Activated naive CD4-positive, alpha-beta T cell treated with anti-CD3 and anti-CD28 coated beads, Interleukin-2, amount 50 U/mL, for 16 hours (primary cell): ENCODE results near the gene CP.

Source experiments
- DNase-seq: peaks from one replicate; pipeline ENCODE4 v3.0.0-alpha.2; 2020

Gene CP

DNA sequence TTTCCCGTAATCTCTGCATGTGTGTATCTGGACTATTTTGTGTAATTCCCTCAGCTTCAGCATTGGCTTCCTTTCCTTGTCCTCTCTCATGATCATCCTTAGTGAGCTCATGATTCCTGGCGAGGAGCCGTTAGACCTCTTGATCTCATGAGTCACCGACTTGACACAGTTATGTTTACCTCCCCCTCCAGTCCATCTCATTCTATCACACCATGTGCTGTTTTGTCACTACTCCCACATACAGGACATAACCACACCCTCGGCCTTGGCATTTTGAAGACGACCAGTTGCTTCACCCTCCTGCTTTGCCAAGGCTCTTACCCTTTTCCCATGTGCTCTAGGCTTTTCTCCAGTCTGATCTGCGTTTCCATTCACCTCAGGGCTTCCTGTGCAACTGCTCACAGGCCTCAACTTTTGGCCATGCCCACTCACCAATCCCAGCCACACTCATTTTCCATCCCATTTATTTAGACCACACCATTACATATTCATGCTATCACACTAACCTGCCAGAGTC is 41.5 kb downstream of the CP start:
- no peak for DNase-seq

DNA sequence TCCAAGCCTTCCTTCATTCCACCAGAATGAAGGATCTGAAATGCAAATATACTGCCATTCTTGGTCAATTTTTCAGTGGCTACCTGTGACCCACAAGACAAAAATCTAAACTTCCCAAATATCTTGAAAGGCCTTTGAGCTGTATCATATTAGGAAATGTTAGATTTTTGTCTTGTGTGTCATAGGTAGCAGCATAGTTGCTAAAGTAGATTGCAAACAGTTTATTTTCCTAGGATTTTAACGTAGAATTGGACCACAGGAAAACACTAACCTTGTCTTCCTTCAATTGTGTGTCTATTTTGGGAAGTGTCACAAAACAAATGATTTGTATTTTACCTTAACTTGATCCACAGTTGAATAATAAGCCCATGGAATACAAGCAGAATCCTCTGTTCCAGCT is 42.4 kb downstream of the CP start:
- no peak for DNase-seq

DNA sequence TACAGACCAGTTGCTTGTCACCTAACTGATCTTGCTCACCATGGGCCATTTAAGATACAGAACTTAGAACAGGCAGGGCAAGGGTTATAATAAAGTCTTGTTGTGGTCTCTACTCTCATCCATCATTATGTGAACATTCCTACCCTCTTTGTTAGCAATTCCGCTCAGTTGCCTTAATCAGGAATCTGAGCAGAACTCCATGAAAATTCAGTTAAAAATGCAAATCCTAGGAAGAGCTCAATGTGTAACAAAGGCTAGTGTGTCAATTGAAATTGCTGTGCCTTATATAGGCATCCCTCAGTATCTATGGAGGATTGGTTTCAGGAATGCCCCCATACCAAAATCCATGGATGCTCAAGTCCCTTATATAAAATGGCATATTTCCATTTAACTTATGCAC is 44.5 kb downstream of the CP start:
- no peak for DNase-seq

DNA sequence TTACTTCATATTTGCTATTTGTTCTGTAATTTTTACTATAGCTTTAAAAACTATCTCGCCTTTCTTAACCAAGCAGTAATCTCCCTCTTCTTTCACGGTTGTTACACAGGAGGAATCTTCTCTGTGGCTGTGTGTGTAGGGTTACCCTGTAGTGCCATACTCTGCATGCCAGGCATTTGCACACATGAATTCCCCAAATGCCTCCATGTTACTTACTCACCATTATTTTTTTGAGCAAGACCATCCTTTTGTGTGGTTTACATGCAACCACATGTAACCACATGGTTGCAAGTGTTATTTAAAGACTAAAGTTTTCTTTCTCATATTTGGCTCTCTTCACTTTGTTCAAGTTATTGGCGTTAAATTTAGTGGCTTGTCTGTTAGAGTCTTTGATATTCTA is 46.7 kb downstream of the CP start:
- DNase-seq, result no peak

DNA sequence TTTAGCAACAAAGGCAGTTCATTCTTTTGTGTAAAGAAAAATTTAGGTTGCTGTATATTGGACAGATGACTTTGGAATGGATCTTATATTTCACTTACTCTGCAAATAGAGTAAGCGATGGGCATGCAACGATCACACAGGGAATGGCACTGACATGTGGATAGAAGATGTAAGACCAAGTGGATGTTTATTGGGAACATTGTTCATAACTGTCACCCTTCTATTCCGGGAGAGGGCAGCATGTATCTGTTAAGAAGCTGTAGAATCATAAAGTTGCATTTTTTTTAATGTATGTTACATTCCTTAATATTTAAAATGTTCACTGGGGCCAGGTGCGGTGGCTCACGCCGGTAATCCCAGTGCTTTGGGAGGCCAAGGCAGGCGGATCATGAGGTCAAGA is 51.0 kb downstream of the CP start:
- DNase-seq, result no peak

DNA sequence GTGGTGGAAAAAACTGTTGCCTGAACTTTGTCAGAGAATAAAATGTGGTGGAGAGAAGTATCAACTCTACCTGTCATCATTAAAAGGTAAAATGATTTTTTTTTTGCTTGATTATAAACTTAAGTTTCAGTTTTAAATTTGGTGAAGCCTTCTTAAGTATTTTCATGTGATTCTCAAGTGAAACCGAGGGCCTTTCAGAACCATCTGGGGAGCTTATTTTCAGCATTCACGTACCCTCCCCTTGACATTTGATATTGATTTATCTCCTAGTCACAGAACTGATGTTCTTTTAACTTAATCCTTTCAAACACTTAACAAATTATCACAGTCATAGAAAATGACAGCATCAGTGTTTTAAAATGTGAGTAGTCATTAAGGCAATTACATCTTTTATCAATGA is 53.7 kb downstream of the CP start:
- no peak for DNase-seq

DNA sequence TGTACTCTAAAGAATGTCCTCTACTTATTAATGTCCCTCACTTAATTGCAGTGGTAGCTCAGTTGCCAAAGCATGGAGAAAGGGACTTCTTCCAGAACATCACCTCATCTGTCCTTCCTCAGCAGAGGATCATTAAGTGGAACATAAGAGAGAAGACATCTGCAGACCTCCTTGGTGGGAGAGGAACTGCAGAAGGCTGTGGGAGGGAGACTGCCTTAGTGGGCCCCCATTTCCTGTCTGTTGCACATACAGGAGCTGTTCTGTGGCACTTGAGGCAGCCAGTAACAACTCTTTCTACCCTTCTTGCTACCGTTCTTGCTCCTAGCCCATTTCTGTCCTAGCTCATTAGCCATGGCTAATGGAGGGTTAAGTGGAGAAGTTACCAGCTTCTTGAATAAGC is 58.6 kb downstream of the CP start:
- no peak for DNase-seq

DNA sequence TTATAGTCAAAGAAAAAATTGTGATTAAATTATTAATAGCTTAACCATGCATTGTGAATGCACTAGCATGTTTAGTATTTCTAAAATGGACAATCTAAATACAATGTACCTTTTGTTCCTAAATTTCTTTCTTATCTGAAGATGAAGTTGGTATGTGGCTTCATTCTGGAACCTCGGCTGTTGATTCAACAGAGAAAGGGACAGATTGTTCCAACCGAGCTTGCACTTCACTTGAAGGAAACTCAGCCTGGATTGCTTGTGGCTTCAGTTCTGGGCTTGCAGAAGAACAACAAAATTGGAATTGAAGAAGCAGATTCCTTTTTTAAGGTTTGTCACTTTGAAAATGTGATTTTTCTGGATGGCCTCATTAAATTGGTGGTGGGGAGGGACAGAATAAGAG is 59.6 kb downstream of the CP start:
- DNase-seq, result no peak

DNA sequence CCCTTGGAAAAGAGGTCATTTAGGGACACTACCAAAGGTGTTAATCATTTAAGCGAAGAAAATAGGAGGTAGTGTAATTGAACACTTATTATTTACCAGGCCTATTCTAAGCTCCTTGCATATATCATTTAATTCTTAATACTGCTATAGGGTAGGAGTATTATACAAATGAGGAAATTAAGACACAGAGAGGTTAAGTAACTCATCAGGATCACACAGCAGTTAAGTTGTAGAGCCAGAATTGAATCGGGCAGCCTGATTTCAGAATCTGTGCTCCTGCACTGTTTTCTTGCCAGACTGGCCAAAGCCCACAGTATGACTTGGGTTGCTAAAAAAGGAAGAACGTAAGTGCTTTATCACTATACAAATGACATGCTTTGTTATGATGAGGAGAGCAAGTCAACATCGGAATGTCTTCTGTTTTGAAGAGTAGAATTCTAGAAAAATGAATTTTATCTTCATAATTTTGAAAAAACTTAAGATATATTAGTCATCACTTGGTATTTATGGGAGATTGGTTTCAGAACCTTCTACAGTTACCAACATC is 60.8 kb downstream of the CP start:
- no peak for DNase-seq

DNA sequence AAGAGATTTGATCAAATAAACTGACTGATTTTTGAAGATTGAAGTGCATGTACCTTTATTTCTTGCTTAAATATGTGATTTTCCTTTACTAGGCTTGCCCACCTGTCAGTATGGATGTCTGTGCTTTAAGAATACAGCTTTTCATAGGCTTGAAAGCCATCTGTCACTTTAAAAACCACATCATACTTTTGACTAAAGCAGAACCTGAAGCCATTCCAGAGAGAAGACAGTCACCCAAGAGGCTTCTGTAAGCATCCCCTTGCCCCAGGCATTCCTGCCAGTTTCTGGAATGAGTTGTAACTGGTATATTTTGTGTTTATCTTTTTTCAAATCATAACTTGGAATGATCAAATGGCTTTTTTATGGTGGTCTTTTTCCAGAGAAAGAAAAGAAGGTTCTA is 68.2 kb downstream of the CP start:
- DNase-seq, result no peak

DNA sequence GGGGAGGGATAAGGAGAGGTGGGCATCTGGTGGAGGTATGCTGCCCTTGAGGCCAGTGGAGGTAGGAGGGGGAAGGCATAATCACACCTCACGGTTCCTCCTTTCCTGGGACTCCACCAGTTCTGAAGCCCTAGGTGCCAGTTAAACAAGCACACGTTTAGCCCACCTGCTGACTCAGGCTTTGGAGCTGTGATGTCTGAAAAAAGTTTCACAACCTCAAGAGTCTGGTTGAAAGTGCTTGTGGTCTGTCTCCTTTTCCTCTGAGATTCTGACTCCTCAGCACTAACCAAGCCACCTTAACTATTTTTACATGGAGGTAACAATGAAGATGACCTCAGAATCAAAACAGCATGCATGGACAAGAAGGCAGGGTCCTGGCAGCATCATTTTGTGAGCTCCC is 69.2 kb downstream of the CP start:
- DNase-seq, result no peak

DNA sequence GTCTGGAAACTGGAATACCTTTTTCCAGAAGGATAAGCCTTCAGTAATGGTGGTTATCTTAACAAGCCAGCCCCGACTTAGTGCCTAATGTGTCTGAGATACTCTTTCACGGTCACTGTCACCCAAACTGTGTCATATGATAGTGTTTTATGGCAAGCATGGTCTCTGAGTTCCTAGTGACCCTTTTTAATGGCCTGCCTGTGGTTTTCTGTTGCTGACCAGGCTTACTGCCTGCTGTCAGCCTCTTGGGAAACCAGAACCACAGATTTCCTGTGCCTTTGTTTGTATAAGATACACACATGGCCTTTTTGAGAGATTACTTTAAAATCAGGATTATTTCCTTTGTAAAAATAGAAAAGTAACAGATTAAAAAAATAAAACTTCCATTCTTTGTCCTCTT is 69.8 kb downstream of the CP start:
- no peak for DNase-seq

DNA sequence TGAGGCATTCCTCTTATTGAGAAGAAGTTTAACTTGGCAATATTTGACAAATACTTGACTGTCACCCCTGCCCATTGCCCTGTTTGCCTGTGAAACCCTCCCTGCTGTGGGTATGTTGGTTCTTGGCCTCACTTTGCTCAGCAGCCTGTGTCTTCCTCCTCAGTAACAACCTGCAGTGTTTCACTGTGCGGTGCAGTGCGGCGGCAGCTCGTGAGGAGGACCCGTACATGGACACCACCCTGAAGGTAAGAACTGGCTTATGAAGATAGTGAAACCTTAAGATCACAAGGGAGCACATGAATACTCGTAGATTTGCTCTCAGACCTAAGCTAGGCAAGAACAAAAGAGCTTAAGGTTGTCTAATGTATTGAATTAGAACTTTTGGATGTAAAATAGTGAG is 71.2 kb downstream of the CP start:
- DNase-seq, result no peak

DNA sequence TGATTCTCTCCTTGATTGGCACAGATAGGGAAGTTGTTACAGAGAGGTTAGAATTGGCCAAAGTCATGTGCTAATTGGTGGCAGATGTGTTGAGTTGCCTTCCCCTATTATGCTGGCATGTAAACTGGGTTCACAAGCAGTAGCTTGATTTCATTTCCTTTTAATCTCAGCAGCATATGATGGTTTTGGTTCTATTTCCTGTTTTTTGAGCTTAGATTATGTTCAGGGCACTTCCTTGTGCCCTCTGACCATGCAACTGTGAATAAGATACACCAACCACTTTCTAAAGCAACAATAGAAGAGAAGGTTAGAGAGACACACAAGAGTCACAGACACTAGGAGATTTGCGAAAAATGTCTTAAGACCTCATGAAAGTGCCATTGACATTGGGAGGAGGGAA is 75.7 kb downstream of the CP start:
- no peak for DNase-seq

DNA sequence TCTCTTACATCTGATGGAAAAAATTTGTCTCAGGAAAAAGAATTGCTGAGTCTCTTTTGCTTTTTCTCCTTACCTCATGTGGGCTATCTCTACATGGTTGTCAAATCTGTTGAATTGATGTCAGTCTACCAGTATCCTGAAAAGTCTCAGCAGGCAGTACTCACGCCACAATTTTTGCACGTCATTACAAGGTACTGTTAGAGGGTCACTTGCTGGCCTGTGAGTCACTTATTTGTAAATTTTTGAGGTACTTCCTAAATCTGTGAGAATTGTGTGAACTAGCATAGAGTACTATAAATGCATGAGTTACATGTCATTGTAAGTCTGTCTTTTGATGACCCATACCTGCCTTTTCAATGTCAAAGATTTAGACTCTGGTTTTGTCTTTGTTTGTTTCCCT is 76.3 kb downstream of the CP start:
- DNase-seq, result no peak

DNA sequence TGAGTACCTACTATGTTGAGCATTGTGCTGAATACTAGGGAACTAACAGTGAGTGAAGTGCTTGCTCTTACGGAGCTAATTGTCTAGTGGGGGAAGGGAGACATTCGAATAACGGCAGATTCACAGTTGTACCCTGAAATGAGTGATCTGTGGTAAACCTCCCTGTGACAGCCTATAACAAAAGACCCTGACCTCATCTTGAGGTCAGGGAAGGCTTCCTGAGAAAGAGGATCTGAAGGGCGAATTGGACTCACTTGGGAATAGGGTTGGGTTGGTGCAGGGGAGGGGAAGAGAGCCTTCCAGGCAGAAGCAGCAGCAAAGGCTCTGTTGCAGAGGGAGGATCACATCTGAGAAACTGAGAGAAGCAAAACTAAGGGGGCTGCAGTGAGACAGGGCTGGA is 78.9 kb downstream of the CP start:
- DNase-seq, result no peak

DNA sequence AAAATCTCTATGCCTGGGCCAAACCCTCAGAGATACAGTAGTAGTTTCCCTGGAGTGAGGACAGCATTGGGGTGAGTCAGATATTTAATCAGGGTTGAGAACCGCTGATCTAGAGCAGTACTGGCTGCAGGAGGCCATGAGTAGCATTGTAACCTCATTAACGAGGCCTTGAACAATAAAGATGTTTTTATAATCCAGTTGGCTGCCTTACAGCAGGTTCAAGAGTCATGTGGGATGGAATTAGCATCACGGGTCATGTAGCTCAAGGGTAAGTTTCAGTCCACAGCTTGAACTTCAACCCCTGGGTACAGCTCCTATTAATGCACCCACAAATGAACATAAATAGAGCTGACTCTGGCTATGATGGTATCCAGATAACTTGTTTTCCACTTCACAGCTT is 87.1 kb downstream of the CP start:
- no peak for DNase-seq

DNA sequence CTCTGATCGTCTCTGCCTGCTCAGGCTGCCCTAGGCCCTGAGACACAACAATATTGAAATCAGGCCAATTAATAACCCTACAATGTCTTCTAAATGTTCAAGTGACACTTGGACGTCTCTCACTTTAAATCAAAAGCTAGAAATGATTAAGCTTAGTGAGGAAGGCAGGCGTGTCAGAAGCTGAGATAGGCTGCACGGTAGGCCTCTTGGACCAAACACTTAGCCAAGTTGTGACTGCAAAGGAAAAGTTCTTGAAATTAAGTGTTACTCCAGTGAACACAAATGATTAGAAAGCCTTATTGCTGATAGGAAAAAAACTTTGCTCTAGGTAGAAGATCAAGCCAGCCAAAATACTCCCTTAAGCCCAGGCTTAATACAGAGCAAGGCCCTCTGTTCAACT is 90.0 kb downstream of the CP start:
- no peak for DNase-seq

DNA sequence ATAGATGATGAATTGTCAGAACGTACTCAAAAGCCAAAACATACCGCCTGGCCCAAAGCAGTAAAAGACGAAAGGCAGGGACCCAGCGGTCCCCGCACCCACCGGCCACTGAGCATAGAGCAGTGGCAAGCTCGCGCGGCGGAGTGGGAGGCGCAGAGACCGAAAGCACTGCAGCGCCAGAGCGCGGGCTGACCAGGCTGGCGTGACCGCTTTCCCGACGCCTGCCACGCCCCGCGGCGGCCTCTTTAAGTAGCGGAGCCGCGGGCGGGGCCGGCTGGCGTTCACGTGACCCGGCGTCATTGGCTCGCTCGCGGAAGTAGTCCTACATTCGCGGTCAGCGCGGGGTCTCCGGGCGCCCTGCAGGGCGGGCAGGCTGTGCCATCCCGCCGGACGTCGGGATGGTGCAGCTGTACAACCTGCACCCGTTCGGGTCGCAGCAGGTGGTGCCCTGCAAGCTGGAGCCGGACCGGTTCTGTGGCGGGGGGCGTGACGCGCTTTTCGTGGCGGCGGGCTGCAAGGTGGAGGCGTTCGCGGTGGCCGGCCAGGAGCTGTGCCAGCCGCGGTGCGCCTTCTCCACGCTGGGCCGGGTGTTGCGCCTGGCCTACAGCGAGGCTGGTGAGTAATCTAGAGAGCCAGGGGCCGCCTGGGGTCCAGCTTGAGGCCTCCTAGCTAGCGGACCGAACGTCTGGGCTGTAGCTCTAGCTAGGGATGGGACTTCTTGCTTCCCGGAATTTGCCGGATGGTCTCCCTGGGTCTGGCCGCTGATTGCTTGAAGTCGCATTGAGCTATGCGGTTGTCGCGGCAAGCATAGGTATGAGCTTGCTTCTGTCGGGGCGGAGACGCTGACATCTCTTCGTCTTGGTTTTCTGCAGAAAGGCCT is 92.1 kb downstream of the CP start, which contains the start of gene HPS3:
Gene HPS3 (plus strand): TSS at position 313 of the 880 bp plus-strand sequence. CDS start 86 bp downstream, at position 399.
- peak; percentile 76 for DNase-seq

DNA sequence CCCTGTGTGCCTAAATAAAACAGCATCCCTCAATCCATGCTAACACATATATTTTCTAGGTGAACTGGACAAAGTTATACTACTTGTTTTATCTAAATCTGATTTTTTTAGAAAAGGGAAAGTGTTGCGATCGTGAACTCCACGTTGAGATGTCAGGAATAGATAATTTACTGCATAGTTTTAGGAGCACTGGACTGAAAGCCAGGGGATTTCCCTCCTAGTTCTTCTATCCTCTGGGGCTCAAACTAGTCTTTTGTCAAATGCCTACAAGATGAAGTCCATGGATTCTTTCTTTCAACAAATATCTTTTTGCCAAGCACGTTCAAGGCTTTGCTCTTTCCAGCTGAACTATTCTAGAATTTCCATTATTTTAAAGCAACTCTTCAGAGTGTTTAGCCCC is 92.8 kb downstream of the CP start:
- no peak for DNase-seq

DNA sequence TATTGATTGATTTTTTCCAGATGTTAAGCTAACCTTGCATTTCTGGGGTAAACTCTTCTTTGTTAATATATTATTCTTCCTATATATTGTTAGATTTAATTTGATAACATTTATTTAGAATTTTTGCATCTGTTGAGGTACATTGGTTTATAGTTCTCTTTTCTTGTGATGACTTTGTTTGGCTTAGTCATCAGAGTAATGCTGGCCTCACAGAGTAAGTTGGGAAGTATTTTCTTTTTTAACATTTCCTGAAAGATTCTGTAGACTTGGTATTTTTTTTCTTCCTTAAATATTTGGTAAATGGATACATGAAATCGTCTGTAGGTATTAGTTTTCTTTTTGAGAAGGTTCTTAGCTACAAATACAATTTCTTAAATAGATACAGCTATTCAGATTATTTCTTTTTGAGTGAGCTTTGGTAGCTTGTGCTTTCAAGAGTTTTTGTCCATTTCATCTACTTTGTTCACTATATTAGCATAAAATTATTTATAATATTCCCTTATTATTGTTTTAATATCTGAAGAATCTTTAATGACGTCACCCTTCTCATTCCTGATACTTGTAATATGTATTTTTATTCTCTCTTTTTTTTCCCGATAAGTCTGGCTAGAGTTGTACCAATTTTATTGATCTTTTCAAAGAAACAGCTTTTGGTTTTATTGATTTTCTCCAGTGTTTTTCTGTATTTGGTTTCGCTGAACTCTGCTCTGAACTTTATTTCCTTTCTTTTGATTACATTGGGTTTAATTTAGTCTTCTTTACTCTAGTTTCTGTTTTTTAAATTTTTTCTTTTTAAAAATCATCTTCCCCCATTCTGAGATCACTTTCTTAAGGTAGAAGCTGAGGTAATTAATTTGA is 98.7 kb downstream of the CP start:
- no peak for DNase-seq
